IPS-18a (cell line): ENCODE measurements around the gene SOD1.

Experiments
- H3K27ac ChIP-seq: one replicate; pipeline ENCODE4 v1.5.1; 2013; ENCODE audit warnings: low read length
- H3K27me3 ChIP-seq: one replicate; pipeline ENCODE4 v1.6.1; 2013; ENCODE audit warnings: mild to moderate bottlenecking, low read length; ENCODE audit not compliant: control insufficient read depth, insufficient read depth
- H3K36me3 ChIP-seq: one replicate; pipeline ENCODE4 v1.6.1; 2013; ENCODE audit warnings: low read depth, low read length; ENCODE audit not compliant: control insufficient read depth
- H3K4me1 ChIP-seq: one replicate; pipeline ENCODE4 v1.6.1; 2013; ENCODE audit warnings: low read depth, low read length; ENCODE audit not compliant: control insufficient read depth
- H3K4me3 ChIP-seq: one replicate; pipeline ENCODE4 v1.5.1; 2013; ENCODE audit warnings: low read length
- H3K9ac ChIP-seq: one replicate; pipeline ENCODE4 v1.6.1; 2013; ENCODE audit warnings: mild to moderate bottlenecking, low read length, moderate library complexity
- H3K9me3 ChIP-seq: one replicate; pipeline ENCODE4 v1.6.1; 2013; ENCODE audit warnings: low read depth, low read length; ENCODE audit not compliant: control insufficient read depth

SOD1 gene

GRCh38 chr21:31671146-31671716 is 11.7 kb downstream of the SOD1 start:
- no peak overlapping the region for H3K4me3 ChIP-seq
- peaks cover 11% of the 10 kb centered on the region for H3K4me1 ChIP-seq
- no peaks in the 10 kb centered on the region for H3K27me3 ChIP-seq
- peaks cover 43% of the 10 kb centered on the region for H3K36me3 ChIP-seq
- H3K9ac ChIP-seq = no peak overlapping the region
- H3K9me3 ChIP-seq = no peaks in the 10 kb centered on the region
- no peak overlapping the region for H3K27ac ChIP-seq

- Histone ChIP-seq H3K36me3 (peaks cover 37% of the 10 kb centered on the region), H3K4me1 (peaks cover 8% of the 10 kb centered on the region), H3K9ac (no peak overlapping the region), H3K4me3 (no peak overlapping the region), H3K27me3 (no peaks in the 10 kb centered on the region), H3K9me3 (no peaks in the 10 kb centered on the region), H3K27ac (no peak overlapping the region)
These were observed 12.4 kb downstream of the SOD1 start for GRCh38 chr21:31671931-31672330.

- no peaks in the 10 kb centered on the region for H3K27me3 ChIP-seq
- no peak overlapping the region for H3K9ac ChIP-seq
- H3K4me1 ChIP-seq = peaks cover 8% of the 10 kb centered on the region
- no peak overlapping the region for H3K27ac ChIP-seq
- no peaks in the 10 kb centered on the region for H3K9me3 ChIP-seq
- H3K4me3 ChIP-seq = no peak overlapping the region
- peaks cover 25% of the 10 kb centered on the region for H3K36me3 ChIP-seq
These were observed 13.9 kb downstream of the SOD1 start for GRCh38 chr21:31673321-31673912.

- no peaks in the 10 kb centered on the region for H3K27me3 ChIP-seq
- H3K4me1 ChIP-seq = peaks cover 4% of the 10 kb centered on the region
- H3K4me3 ChIP-seq = no peak overlapping the region
- H3K9ac ChIP-seq = no peak overlapping the region
- H3K9me3 ChIP-seq = no peaks in the 10 kb centered on the region
- H3K36me3 ChIP-seq = peaks cover 27% of the 10 kb centered on the region
- H3K27ac ChIP-seq = no peak overlapping the region
These were observed 15.8 kb downstream of the SOD1 start for GRCh38 chr21:31675318-31675717.

- no peaks in the 10 kb centered on the region for H3K27me3 ChIP-seq
- no peak overlapping the region for H3K9ac ChIP-seq
- H3K9me3 ChIP-seq = no peaks in the 10 kb centered on the region
- H3K4me1 ChIP-seq = no peaks in the 10 kb centered on the region
- no peak overlapping the region for H3K27ac ChIP-seq
- H3K36me3 ChIP-seq = peaks cover 27% of the 10 kb centered on the region
- no peak overlapping the region for H3K4me3 ChIP-seq
These were observed 16.5 kb downstream of the SOD1 start for GRCh38 chr21:31675960-31676359.

GRCh38 chr21:31677047-31677446 is 17.6 kb downstream of the SOD1 start:
- H3K4me3 ChIP-seq = no peak overlapping the region
- H3K4me1 ChIP-seq = no peaks in the 10 kb centered on the region
- H3K9me3 ChIP-seq = no peaks in the 10 kb centered on the region
- peaks cover 32% of the 10 kb centered on the region for H3K36me3 ChIP-seq
- H3K9ac ChIP-seq = no peak overlapping the region
- no peaks in the 10 kb centered on the region for H3K27me3 ChIP-seq
- H3K27ac ChIP-seq = no peak overlapping the region

GRCh38 chr21:31678478-31678877 is 19.0 kb downstream of the SOD1 start:
- Histone ChIP-seq H3K4me1 (no peaks in the 10 kb centered on the region), H3K9ac (no peak overlapping the region), H3K9me3 (no peaks in the 10 kb centered on the region), H3K4me3 (no peak overlapping the region), H3K27me3 (no peaks in the 10 kb centered on the region), H3K27ac (no peak overlapping the region), H3K36me3 (peaks cover 47% of the 10 kb centered on the region)

GRCh38 chr21:31682620-31683019 is 23.1 kb downstream of the SOD1 start:
- no peak overlapping the region for H3K4me3 ChIP-seq
- H3K27me3 ChIP-seq = no peaks in the 10 kb centered on the region
- H3K9ac ChIP-seq = no peak overlapping the region
- H3K9me3 ChIP-seq = no peaks in the 10 kb centered on the region
- H3K36me3 ChIP-seq = peaks cover 85% of the 10 kb centered on the region
- no peak overlapping the region for H3K27ac ChIP-seq
- H3K4me1 ChIP-seq = no peaks in the 10 kb centered on the region

GRCh38 chr21:31683029-31683428 is 23.5 kb downstream of the SOD1 start:
- Histone ChIP-seq H3K4me1 (no peaks in the 10 kb centered on the region), H3K9ac (no peak overlapping the region), H3K4me3 (no peak overlapping the region), H3K27ac (no peak overlapping the region), H3K27me3 (no peaks in the 10 kb centered on the region), H3K9me3 (no peaks in the 10 kb centered on the region), H3K36me3 (peaks cover 87% of the 10 kb centered on the region)

GRCh38 chr21:31684918-31685317 is 25.4 kb downstream of the SOD1 start:
- H3K27me3 ChIP-seq = no peaks in the 10 kb centered on the region
- no peak overlapping the region for H3K9ac ChIP-seq
- peaks cover 90% of the 10 kb centered on the region for H3K36me3 ChIP-seq

GRCh38 chr21:31686272-31686915 is 26.9 kb downstream of the SOD1 start:
- no peaks in the 10 kb centered on the region for H3K4me1 ChIP-seq
- H3K27me3 ChIP-seq = no peaks in the 10 kb centered on the region
- H3K9me3 ChIP-seq = no peaks in the 10 kb centered on the region
- no peak overlapping the region for H3K27ac ChIP-seq
- no peak overlapping the region for H3K4me3 ChIP-seq
- H3K9ac ChIP-seq = no peak overlapping the region
- peaks cover 90% of the 10 kb centered on the region for H3K36me3 ChIP-seq

More at GRCh38 chr21:31684918-31685317, 25.4 kb downstream of the SOD1 start:
- Histone ChIP-seq H3K27ac (no peak overlapping the region), H3K4me3 (no peak overlapping the region), H3K4me1 (no peaks in the 10 kb centered on the region), H3K9me3 (no peaks in the 10 kb centered on the region)

GRCh38 chr21:31687108-31687507 is 27.6 kb downstream of the SOD1 start:
- H3K27ac ChIP-seq = no peak overlapping the region
- H3K4me1 ChIP-seq = no peaks in the 10 kb centered on the region
- H3K27me3 ChIP-seq = no peaks in the 10 kb centered on the region
- H3K36me3 ChIP-seq = peaks cover 91% of the 10 kb centered on the region
- H3K9me3 ChIP-seq = no peaks in the 10 kb centered on the region
- no peak overlapping the region for H3K9ac ChIP-seq
- H3K4me3 ChIP-seq = no peak overlapping the region
